HEK293 (cell line): ENCODE measurements around the gene ATP13A1.
"Not testable (repeated sequence)": the region's sequence is repeated elsewhere in the genome, so short reads cannot be mapped to it uniquely, and the experiment has no call there.

ENCODE experiments used
- CTCF ChIA-PET: fragments of 350-600 bp; formaldehyde crosslinking; extraction: SDS; loops from one replicate; lab custom pipeline; 2021; ENCODE audit warnings: antibody characterized with exemption; lab: Yijun Ruan, JAX
- POLR2A ChIA-PET: fragments of 300-600 bp; formaldehyde crosslinking; extraction: SDS; loops from one replicate; lab custom pipeline; 2020; ENCODE audit warnings: antibody characterized with exemption, inconsistent platforms; lab: Yijun Ruan, JAX
- H3K27ac ChIP-seq: fragments of 200-500 bp; sonication (Bioruptor generic); 2 replicates; pipeline ENCODE4 v1.5.1; 2014; ENCODE audit warnings: low read depth, low read length, control low read depth, inconsistent platforms; ENCODE audit errors: extremely low read depth
- H3K36me3 ChIP-seq, 2 experiments: fragments of 200-500 bp in 1 of 2; sonication (Bioruptor generic) in 1 of 2; 1 replicate in 1 of 2; 2 replicates in 1 of 2; pipeline ENCODE4 v1.5.1; 2014 to 2017; ENCODE audit warnings: inconsistent platforms in 2 of 2, low read length in 2 of 2; ENCODE audit not compliant: control insufficient read depth in 2 of 2, insufficient read depth in 1 of 2
- H3K4me1 ChIP-seq: fragments of 200-500 bp; sonication (Bioruptor generic); 2 replicates; pipeline ENCODE4 v1.5.1; 2014; ENCODE audit warnings: mild to moderate bottlenecking, low read length, inconsistent platforms; ENCODE audit not compliant: control insufficient read depth, insufficient read depth
- H3K4me3 ChIP-seq: 2 replicates; pipeline ENCODE4 v1.5.1; 2011; ENCODE audit warnings: low read depth, mild to moderate bottlenecking, control low read depth, low read length, moderate library complexity
- H3K9me3 ChIP-seq: fragments of 200-500 bp; sonication (Bioruptor generic); 2 replicates; pipeline ENCODE4 v1.5.1; 2014; ENCODE audit warnings: low read depth, low read length, inconsistent platforms; ENCODE audit not compliant: control insufficient read depth, insufficient read depth
- FEZF1 ChIP-seq: fragments of 450-650 bp; formaldehyde crosslinking; IDR thresholded peaks from 2 replicates; pipeline ENCODE4 v1.5.1; 2016; ENCODE audit warnings: missing biosample characterization, missing genetic modification characterization
- GLIS2 ChIP-seq: fragments of 450-650 bp; formaldehyde crosslinking; IDR thresholded peaks from 2 replicates; pipeline ENCODE4 v1.5.1; 2016; ENCODE audit warnings: missing biosample characterization, missing genetic modification characterization
- HOXD13 ChIP-seq: sonication (generic); formaldehyde crosslinking; IDR thresholded peaks from 2 replicates; pipeline ENCODE4 v1.8.0; 2022; ENCODE audit warnings: missing genetic modification reagents, borderline replicate concordance
- SETDB1 ChIP-seq: IDR thresholded peaks from one replicate; pipeline ENCODE4 v1.6.1; 2017; ENCODE audit warnings: mild to moderate bottlenecking, low read length, moderate library complexity, mixed read lengths; ENCODE audit not compliant: insufficient read length
- SP7 ChIP-seq: fragments of 450-650 bp; formaldehyde crosslinking; IDR thresholded peaks from 2 replicates; pipeline ENCODE4 v1.5.1; 2016; ENCODE audit warnings: missing biosample characterization, missing genetic modification characterization
- ZBTB20 ChIP-seq: fragments of 450-650 bp; formaldehyde crosslinking; IDR thresholded peaks from 2 replicates; pipeline ENCODE4 v1.5.1; 2016; ENCODE audit warnings: missing biosample characterization, missing genetic modification characterization
- ZFP3 ChIP-seq: fragments of 450-650 bp; formaldehyde crosslinking; IDR thresholded peaks from 2 replicates; pipeline ENCODE4 v1.5.1; 2016; ENCODE audit warnings: low read depth, missing biosample characterization, missing genetic modification characterization
- ZNF132 ChIP-seq: fragments of 450-650 bp; formaldehyde crosslinking; IDR thresholded peaks from 2 replicates; pipeline ENCODE4 v1.5.1; 2017; ENCODE audit warnings: missing biosample characterization, missing genetic modification characterization, borderline replicate concordance
- ZNF239 ChIP-seq: fragments of 450-650 bp; formaldehyde crosslinking; IDR thresholded peaks from 2 replicates; pipeline ENCODE4 v1.5.1; 2016; ENCODE audit warnings: missing biosample characterization, missing genetic modification characterization
- ZNF24 ChIP-seq: fragments of 450-650 bp; formaldehyde crosslinking; IDR thresholded peaks from 2 replicates; pipeline ENCODE4 v1.5.1; 2016; ENCODE audit warnings: missing biosample characterization, missing genetic modification characterization
- ZNF324 ChIP-seq: fragments of 450-650 bp; formaldehyde crosslinking; IDR thresholded peaks from 2 replicates; pipeline ENCODE4 v1.5.1; 2016; ENCODE audit warnings: missing biosample characterization, missing genetic modification characterization
- ZNF350 ChIP-seq: fragments of 450-650 bp; formaldehyde crosslinking; IDR thresholded peaks from 2 replicates; pipeline ENCODE4 v1.5.0; 2017; ENCODE audit warnings: missing biosample characterization, mild to moderate bottlenecking, missing genetic modification characterization
- ZNF404 ChIP-seq: fragments of 450-650 bp; formaldehyde crosslinking; IDR thresholded peaks from 2 replicates; pipeline ENCODE4 v1.5.1; 2017; ENCODE audit warnings: missing biosample characterization, missing genetic modification characterization
- ZNF530 ChIP-seq: fragments of 450-650 bp; formaldehyde crosslinking; IDR thresholded peaks from 2 replicates; pipeline ENCODE4 v1.5.1; 2016; ENCODE audit warnings: low read depth, missing biosample characterization, missing genetic modification characterization
- ZNF560 ChIP-seq: fragments of 450-650 bp; formaldehyde crosslinking; IDR thresholded peaks from 2 replicates; pipeline ENCODE4 v1.5.1; 2017; ENCODE audit warnings: missing biosample characterization, missing genetic modification characterization, borderline replicate concordance
- ZNF571 ChIP-seq: fragments of 450-650 bp; formaldehyde crosslinking; IDR thresholded peaks from 2 replicates; pipeline ENCODE4 v1.5.0; 2017; ENCODE audit warnings: missing biosample characterization, missing genetic modification characterization
- ZNF660 ChIP-seq: fragments of 450-650 bp; IDR thresholded peaks from 2 replicates; pipeline ENCODE4 v1.5.1; 2018; ENCODE audit warnings: missing biosample characterization, mild to moderate bottlenecking, missing genetic modification characterization
- ZNF776 ChIP-seq: fragments of 450-650 bp; formaldehyde crosslinking; IDR thresholded peaks from 2 replicates; pipeline ENCODE4 v1.5.0; 2017; ENCODE audit warnings: missing biosample characterization, missing genetic modification characterization, borderline replicate concordance
- ZNF837 ChIP-seq: fragments of 450-650 bp; formaldehyde crosslinking; IDR thresholded peaks from 2 replicates; pipeline ENCODE4 v1.5.1; 2016; ENCODE audit warnings: missing biosample characterization, missing genetic modification characterization
- TF ChIP-seq, protein P1 (sequence below): fragments of 450-650 bp; formaldehyde crosslinking; IDR thresholded peaks from 2 replicates; pipeline ENCODE4 v1.5.1; 2016; ENCODE audit warnings: missing biosample characterization, missing genetic modification characterization
- TF ChIP-seq, protein P2 (sequence below): fragments of 450-650 bp; formaldehyde crosslinking; IDR thresholded peaks from 2 replicates; pipeline ENCODE4 v1.5.1; 2016; ENCODE audit warnings: missing biosample characterization, missing genetic modification characterization

ATP13A1 gene

DNA sequence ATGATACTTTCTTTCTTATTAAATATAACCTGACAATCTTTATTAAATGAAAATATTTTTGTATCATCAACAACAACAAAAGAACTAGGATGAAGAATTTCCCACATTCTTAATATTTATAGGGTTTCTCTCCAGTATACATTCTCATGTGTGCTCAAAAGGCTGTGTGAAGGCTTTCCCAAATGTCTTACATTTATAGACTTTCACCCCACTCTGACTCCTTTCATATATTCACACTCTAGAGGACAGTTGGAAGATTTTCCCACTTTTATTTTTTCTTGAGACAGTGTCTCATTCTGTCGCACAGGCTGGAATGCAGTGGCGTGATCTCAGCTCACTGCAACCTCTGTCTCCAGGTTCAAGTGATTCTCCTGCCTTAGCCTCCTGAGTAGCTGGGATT lies 47.0 kb upstream of the ATP13A1 start:
- CTCF ChIA-PET, result interaction anchor here (0.6 kb wide), 1 partner anchor 249 kb away, joined by 5 read pairs; no protein-coding TSS in a partner anchor
- Histone ChIP-seq H3K36me3 (peaks cover 10 to 40% of the 10 kb centered on the region in 2 experiments; a peak in 2 of 3 replicates), H3K27ac (no peak overlapping the region), H3K4me3 (no peak overlapping the region), H3K4me1 (no peaks in the 10 kb centered on the region), H3K9me3 (no peaks in the 10 kb centered on the region; the same call in 1 of the 2 replicates)
- POLR2A ChIA-PET, result no interaction called here
- no peak for TF ChIP-seq ZNF571 (tag by site-specific recombination)
- TF ChIP-seq ZNF239 (tag by site-specific recombination), result no peak
- TF ChIP-seq SETDB1, result peak; percentile 90
- TF ChIP-seq ZNF132 (tag by site-specific recombination), result no peak

DNA sequence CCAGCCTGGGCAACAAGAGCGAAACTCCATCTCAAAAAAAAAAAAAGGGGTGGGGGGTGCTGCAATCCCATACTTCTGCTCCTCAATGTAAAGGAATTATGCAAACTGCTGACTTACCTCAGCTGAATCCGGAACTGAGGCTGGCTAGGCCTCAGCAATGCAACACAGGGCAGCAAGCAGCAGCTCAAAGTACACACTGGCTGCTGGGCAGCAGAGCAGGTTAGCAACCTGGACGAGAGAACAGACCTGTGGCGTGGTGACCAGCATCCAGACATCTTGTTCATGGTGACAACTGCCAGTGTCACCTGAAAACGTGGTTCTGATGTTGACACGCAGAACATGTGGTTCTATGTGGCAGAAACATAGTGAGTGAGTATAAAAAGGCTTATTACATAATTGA lies 41.4 kb upstream of the ATP13A1 start:
- TF ChIP-seq ZNF530 (tag by site-specific recombination) (no peak), ZNF350 (tag by site-specific recombination) (no peak), FEZF1 (tag by site-specific recombination) (no peak)
- TF ChIP-seq, all 188 proteins: peak for 0
- Histone ChIP-seq H3K9me3 (no peaks in the 10 kb centered on the region), H3K27ac (no peak overlapping the region), H3K36me3 (no peaks in the 10 kb centered on the region; a peak in 1 of 3 replicates), H3K4me3 (no peak overlapping the region), H3K4me1 (no peaks in the 10 kb centered on the region)
- POLR2A ChIA-PET, result no interaction called here
- CTCF ChIA-PET, result interaction anchor here (0.6 kb wide), 1 partner anchor 1318 kb away, joined by 3 read pairs; no protein-coding TSS in a partner anchor

DNA sequence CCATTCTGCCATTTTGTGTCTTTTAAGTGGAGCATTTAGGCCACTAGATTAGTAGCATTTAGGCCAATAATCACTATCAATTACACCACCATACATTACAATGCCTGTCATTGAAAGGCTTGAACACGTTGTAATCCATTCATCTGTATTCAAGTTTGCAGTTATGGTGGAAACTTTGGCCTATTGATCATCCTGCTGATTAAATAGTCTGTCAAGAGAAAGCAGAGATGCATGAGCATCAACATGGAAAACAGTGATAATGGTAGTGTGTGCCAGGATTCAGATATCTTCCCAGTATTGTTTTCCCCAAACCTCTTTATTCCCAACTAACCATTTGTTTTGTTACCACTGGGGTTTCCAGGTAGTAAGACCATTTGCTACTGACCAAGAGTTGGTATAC lies 37.0 kb upstream of the ATP13A1 start:
- CTCF ChIA-PET, H3K27ac ChIP-seq, H3K36me3 ChIP-seq: not testable (repeated sequence)
- peak; percentile 92 for TF ChIP-seq ZNF660 (tag by site-specific recombination)
- TF ChIP-seq, all 188 proteins: peak for 1; not testable (repeated sequence) for 187
- H3K4me3 ChIP-seq, H3K9me3 ChIP-seq, H3K4me1 ChIP-seq, POLR2A ChIA-PET: not testable (repeated sequence)

DNA sequence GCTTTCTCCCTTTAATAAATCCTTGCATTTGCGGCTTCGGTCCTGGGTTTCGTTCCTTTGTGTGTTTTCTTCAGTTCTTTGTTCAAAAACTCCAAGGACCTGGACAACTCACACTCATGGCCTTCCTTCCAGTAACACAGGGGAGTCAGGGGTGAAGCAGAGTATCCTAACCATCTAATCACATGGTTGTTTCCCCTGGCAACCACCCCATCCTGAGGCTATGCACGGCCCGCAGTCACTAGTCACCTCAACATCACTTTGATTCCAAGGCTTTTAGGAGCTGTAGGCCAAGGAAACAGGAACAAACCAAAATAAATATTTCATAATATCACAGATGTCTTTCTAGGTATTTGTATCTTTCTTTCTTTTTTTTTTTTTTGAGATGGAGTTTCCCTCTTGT lies 34.1 kb upstream of the ATP13A1 start:
- Histone ChIP-seq H3K27ac (no peak overlapping the region), H3K36me3 (no peaks in the 10 kb centered on the region), H3K4me1 (no peaks in the 10 kb centered on the region), H3K4me3 (no peak overlapping the region), H3K9me3 (no peaks in the 10 kb centered on the region)
- POLR2A ChIA-PET, result no interaction called here
- CTCF ChIA-PET, result no interaction called here
- TF ChIP-seq ZNF24 (tag by site-specific recombination), result no peak

DNA sequence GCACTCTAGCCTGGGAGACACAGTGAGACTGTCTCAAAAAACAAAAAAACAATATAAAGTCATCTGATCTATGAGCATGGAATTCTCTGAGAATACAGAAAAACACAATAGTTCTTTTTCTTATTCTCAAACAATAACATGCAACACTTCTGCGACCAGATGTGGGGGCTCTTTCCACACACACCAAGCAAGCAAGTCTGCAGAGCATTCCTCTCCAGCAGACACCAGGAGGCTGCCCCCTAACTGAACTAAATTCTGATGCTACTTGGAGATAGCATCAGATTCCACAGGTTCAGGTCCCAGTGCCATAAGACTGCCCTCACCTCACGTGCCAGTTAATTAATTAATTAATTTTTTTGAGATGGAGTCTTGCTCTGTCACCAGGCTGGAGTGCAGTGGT lies 32.9 kb upstream of the ATP13A1 start:
- ChIA-PET POLR2A (no interaction called here), CTCF (no interaction called here)
- no peak overlapping the region for H3K27ac ChIP-seq
- no peak for TF ChIP-seq ZNF324
- no peak for TF ChIP-seq SP7 (tag by site-specific recombination)
- TF ChIP-seq ZNF560, result no peak
- no peak for TF ChIP-seq GLIS2
- H3K4me3 ChIP-seq, result no peak overlapping the region
- H3K4me1 ChIP-seq, result no peaks in the 10 kb centered on the region
- H3K36me3 ChIP-seq, result no peaks in the 10 kb centered on the region
- H3K9me3 ChIP-seq, result no peaks in the 10 kb centered on the region

DNA sequence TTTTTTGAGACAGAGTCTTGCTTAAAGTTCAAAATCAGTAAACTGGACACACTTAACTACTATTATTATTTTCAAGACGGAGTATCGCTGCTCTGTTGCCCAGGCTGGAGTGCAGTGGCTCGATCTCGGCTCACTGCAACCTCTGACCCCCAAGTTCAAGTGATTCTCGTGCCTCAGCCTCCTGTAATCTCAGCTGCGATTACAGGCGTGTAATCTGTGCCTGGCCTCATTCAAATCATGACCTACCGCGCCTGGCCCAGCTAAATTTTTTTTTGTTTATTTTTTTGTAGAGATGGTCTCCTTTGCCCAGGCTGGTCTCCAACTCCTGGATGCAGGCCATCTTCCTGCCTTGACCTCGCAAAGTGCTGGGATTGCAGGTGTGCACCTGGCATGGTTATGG lies 28.2 kb upstream of the ATP13A1 start:
- no peaks in the 10 kb centered on the region for H3K36me3 ChIP-seq
- no peaks in the 10 kb centered on the region for H3K4me1 ChIP-seq
- ChIA-PET POLR2A (interaction anchor here (0.6 kb wide), 1 partner anchor 20 kb away, joined by 3 read pairs; no protein-coding TSS in a partner anchor), CTCF (no interaction called here)
- TF ChIP-seq HOXD13 (CRISPR knock-in tag) (no peak), ZNF776 (tag by site-specific recombination) (no peak), ZNF837 (tag by site-specific recombination) (no peak), ZFP3 (tag by site-specific recombination) (no peak), ZBTB20 (tag by site-specific recombination) (no peak), ZNF404 (tag by site-specific recombination) (no peak)
- TF ChIP-seq, protein P1, sequence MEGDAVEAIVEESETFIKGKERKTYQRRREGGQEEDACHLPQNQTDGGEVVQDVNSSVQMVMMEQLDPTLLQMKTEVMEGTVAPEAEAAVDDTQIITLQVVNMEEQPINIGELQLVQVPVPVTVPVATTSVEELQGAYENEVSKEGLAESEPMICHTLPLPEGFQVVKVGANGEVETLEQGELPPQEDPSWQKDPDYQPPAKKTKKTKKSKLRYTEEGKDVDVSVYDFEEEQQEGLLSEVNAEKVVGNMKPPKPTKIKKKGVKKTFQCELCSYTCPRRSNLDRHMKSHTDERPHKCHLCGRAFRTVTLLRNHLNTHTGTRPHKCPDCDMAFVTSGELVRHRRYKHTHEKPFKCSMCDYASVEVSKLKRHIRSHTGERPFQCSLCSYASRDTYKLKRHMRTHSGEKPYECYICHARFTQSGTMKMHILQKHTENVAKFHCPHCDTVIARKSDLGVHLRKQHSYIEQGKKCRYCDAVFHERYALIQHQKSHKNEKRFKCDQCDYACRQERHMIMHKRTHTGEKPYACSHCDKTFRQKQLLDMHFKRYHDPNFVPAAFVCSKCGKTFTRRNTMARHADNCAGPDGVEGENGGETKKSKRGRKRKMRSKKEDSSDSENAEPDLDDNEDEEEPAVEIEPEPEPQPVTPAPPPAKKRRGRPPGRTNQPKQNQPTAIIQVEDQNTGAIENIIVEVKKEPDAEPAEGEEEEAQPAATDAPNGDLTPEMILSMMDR, result no peak
- TF ChIP-seq, protein P2, sequence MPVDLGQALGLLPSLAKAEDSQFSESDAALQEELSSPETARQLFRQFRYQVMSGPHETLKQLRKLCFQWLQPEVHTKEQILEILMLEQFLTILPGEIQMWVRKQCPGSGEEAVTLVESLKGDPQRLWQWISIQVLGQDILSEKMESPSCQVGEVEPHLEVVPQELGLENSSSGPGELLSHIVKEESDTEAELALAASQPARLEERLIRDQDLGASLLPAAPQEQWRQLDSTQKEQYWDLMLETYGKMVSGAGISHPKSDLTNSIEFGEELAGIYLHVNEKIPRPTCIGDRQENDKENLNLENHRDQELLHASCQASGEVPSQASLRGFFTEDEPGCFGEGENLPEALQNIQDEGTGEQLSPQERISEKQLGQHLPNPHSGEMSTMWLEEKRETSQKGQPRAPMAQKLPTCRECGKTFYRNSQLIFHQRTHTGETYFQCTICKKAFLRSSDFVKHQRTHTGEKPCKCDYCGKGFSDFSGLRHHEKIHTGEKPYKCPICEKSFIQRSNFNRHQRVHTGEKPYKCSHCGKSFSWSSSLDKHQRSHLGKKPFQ (tag by site-specific recombination), result no peak
- H3K9me3 ChIP-seq, result no peaks in the 10 kb centered on the region
- no peak overlapping the region for H3K4me3 ChIP-seq
- no peak overlapping the region for H3K27ac ChIP-seq
